ENCODE measurements around the gene FER1L5.

DNA sequence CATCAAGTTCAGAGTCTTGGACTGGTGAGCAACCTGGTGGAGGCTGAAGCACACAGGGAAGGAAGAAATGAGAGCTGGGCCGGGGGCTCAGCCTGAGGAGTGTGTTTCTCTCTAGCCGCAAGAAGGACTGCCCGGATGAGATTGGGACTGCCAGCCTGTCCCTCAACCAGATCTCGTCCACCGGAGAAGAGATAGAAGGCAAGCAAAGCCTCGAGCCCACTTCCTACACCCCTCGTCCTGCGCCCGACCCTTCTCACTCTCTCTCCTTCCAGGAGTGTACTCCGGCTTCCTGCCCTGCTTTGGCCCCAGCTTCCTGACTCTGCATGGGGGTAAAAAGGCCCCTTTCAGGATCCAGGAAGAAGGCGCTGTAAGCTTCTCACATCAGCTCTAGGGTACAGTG is 26.2 kb downstream of the FER1L5 start:
- TF ChIP-seq, protein P1, sequence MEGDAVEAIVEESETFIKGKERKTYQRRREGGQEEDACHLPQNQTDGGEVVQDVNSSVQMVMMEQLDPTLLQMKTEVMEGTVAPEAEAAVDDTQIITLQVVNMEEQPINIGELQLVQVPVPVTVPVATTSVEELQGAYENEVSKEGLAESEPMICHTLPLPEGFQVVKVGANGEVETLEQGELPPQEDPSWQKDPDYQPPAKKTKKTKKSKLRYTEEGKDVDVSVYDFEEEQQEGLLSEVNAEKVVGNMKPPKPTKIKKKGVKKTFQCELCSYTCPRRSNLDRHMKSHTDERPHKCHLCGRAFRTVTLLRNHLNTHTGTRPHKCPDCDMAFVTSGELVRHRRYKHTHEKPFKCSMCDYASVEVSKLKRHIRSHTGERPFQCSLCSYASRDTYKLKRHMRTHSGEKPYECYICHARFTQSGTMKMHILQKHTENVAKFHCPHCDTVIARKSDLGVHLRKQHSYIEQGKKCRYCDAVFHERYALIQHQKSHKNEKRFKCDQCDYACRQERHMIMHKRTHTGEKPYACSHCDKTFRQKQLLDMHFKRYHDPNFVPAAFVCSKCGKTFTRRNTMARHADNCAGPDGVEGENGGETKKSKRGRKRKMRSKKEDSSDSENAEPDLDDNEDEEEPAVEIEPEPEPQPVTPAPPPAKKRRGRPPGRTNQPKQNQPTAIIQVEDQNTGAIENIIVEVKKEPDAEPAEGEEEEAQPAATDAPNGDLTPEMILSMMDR (conservative IDR thresholded peaks at IDR 0.05; ENCODE audit: low read depth in 2 of 2): no peak
- TF ChIP-seq POLR2AphosphoS5 (IDR thresholded peaks at IDR 0.05; ENCODE audit: low read depth) (no peak), EZH2phosphoT487 (IDR thresholded peaks at IDR 0.05; ENCODE audit: unreplicated experiment) (no peak), NANOG (IDR thresholded peaks at IDR 0.05; ENCODE audit: borderline replicate concordance) (no peak), EZH2 (IDR thresholded peaks at IDR 0.05; ENCODE audit: low read depth, unreplicated experiment) (no peak)
